GM18498 (cell line): ENCODE data around the gene NOS1AP.

Experiments used
- ATAC-seq: cut with Tn5 transposase; IDR thresholded peaks from one replicate; pipeline ENCODE4 v1.9.1; 2021; ENCODE audit warnings: mild to moderate bottlenecking, moderate library complexity; ENCODE audit not compliant: unreplicated experiment

Gene NOS1AP

GRCh38 chr1:162214202-162214601 lies 144.7 kb downstream of the NOS1AP start:
- ATAC-seq = no peak

- no peak for ATAC-seq
Observed at GRCh38 chr1:162215902-162216301, 146.4 kb downstream of the NOS1AP start.

GRCh38 chr1:162216604-162217003 lies 147.1 kb downstream of the NOS1AP start:
- ATAC-seq = no peak

GRCh38 chr1:162217706-162218105 lies 148.2 kb downstream of the NOS1AP start:
- ATAC-seq = no peak

GRCh38 chr1:162218546-162218945 lies 149.1 kb downstream of the NOS1AP start:
- no peak for ATAC-seq

GRCh38 chr1:162218975-162219374 lies 149.5 kb downstream of the NOS1AP start:
- ATAC-seq = no peak

- no peak for ATAC-seq
Observed at GRCh38 chr1:162219461-162219860, 150.0 kb downstream of the NOS1AP start.

- ATAC-seq = no peak
Observed at GRCh38 chr1:162220009-162220539, 150.6 kb downstream of the NOS1AP start.

GRCh38 chr1:162222014-162222413 lies 152.5 kb downstream of the NOS1AP start:
- ATAC-seq = no peak

GRCh38 chr1:162222730-162223129 lies 153.2 kb downstream of the NOS1AP start:
- ATAC-seq = no peak

GRCh38 chr1:162223488-162223887 lies 154.0 kb downstream of the NOS1AP start:
- no peak for ATAC-seq

GRCh38 chr1:162224267-162224666 lies 154.8 kb downstream of the NOS1AP start:
- ATAC-seq = no peak

- ATAC-seq = no peak
Observed at GRCh38 chr1:162228586-162228985, 159.1 kb downstream of the NOS1AP start.

- no peak for ATAC-seq
Observed at GRCh38 chr1:162229549-162229948, 160.1 kb downstream of the NOS1AP start.

GRCh38 chr1:162230096-162230495 lies 160.6 kb downstream of the NOS1AP start:
- ATAC-seq = no peak

GRCh38 chr1:162230517-162230916 lies 161.0 kb downstream of the NOS1AP start:
- ATAC-seq = no peak

- ATAC-seq = no peak
Observed at GRCh38 chr1:162232034-162232711, 162.7 kb downstream of the NOS1AP start.

- no peak for ATAC-seq
Observed at GRCh38 chr1:162233066-162233465, 163.6 kb downstream of the NOS1AP start.

- ATAC-seq = no peak
Observed at GRCh38 chr1:162233937-162234336, 164.4 kb downstream of the NOS1AP start.

- ATAC-seq = no peak
Observed at GRCh38 chr1:162234571-162234970, 165.1 kb downstream of the NOS1AP start.

GRCh38 chr1:162235241-162235800 lies 165.8 kb downstream of the NOS1AP start:
- ATAC-seq = no peak

GRCh38 chr1:162236201-162236600 lies 166.7 kb downstream of the NOS1AP start:
- ATAC-seq = no peak

GRCh38 chr1:162236618-162237017 lies 167.1 kb downstream of the NOS1AP start:
- no peak for ATAC-seq
